NCI-H1048 (cell line): Measurements from ENCODE around the gene LTBP3.
A peak's percentile ranks its signal among the peaks of the same experiment; 100 is the strongest.

ENCODE experiments used
- DNase-seq: peaks from one replicate; lab custom pipeline; 2025; lab: John Stamatoyannopoulos, UW

Gene LTBP3

DNA sequence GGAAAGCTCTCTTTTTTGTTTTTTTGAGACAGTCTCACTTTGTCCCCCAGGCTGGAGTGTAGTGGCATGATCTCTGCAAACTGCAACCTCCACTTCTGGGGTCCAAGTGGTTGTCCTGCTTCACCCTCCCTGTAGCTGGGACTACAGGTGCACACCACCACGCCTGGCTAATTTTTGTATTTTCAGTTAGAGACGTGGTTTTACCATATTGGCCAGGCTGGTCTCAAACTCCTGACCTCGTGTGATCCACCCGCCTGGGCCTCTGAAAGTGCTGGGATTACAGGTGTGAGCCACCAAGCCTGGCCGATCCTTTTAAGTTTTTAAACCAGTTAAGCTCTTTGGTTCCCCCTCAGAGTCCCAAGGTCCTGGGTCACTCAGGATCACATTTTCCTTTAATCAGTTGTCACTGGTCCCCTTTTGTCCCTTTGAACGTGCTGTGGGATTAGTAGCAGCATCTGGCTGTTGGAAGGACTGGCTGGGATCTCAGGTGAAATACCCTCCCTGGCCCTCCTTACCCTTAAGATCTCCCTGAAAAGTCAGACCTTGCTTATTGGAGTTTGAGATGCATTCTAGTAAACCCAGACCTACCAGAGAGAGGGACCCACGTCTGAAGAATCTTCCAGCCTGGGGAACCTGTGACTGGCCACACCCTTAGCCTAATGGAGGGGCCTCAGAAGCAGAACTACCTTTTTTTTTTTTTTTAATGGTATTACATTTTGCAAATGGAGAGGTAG lies 51.2 kb downstream of the LTBP3 start:
- DNase-seq, result no peak

DNA sequence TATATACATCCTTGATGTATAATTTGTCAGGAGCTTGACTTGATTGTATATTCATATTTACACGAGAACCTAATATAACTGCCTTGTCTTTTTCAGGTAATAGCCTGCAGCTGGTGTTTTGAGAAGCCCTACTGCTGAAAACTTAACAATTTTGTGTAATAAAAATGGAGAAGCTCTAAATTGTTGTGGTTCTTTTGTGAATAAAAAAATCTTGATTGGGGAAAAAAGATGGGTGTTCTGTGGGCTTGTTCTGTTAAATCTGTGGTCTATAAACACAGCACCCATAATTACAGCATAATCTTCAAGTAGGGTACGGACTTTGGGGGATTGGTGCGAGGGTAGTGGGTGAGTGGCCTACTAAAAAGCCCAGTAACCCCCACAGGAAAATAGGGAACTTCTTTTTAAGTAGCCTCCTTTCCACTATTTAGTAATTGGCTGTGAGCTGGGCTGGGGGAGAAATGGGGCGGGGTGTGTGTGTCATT lies 51.8 kb downstream of the LTBP3 start:
- DNase-seq, result no peak

DNA sequence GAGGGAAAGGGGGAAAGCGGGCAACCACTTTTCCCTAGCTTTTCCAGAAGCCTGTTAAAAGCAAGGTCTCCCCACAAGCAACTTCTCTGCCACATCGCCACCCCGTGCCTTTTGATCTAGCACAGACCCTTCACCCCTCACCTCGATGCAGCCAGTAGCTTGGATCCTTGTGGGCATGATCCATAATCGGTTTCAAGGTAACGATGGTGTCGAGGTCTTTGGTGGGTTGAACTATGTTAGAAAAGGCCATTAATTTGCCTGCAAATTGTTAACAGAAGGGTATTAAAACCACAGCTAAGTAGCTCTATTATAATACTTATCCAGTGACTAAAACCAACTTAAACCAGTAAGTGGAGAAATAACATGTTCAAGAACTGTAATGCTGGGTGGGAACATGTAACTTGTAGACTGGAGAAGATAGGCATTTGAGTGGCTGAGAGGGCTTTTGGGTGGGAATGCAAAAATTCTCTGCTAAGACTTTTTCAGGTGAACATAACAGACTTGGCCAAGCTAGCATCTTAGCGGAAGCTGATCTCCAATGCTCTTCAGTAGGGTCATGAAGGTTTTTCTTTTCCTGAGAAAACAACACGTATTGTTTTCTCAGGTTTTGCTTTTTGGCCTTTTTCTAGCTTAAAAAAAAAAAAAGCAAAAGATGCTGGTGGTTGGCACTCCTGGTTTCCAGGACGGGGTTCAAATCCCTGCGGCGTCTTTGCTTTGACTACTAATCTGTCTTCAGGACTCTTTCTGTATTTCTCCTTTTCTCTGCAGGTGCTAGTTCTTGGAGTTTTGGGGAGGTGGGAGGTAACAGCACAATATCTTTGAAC lies 52.5 kb downstream of the LTBP3 start:
- DNase-seq, result no peak

DNA sequence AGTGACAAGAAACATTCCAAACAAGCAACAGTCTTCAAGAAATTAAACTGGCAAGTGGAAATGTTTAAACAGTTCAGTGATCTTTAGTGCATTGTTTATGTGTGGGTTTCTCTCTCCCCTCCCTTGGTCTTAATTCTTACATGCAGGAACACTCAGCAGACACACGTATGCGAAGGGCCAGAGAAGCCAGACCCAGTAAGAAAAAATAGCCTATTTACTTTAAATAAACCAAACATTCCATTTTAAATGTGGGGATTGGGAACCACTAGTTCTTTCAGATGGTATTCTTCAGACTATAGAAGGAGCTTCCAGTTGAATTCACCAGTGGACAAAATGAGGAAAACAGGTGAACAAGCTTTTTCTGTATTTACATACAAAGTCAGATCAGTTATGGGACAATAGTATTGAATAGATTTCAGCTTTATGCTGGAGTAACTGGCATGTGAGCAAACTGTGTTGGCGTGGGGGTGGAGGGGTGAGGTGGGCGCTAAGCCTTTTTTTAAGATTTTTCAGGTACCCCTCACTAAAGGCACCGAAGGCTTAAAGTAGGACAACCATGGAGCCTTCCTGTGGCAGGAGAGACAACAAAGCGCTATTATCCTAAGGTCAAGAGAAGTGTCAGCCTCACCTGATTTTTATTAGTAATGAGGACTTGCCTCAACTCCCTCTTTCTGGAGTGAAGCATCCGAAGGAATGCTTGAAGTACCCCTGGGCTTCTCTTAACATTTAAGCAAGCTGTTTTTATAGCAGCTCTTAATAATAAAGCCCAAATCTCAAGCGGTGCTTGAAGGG lies 53.3 kb downstream of the LTBP3 start:
- no peak for DNase-seq

DNA sequence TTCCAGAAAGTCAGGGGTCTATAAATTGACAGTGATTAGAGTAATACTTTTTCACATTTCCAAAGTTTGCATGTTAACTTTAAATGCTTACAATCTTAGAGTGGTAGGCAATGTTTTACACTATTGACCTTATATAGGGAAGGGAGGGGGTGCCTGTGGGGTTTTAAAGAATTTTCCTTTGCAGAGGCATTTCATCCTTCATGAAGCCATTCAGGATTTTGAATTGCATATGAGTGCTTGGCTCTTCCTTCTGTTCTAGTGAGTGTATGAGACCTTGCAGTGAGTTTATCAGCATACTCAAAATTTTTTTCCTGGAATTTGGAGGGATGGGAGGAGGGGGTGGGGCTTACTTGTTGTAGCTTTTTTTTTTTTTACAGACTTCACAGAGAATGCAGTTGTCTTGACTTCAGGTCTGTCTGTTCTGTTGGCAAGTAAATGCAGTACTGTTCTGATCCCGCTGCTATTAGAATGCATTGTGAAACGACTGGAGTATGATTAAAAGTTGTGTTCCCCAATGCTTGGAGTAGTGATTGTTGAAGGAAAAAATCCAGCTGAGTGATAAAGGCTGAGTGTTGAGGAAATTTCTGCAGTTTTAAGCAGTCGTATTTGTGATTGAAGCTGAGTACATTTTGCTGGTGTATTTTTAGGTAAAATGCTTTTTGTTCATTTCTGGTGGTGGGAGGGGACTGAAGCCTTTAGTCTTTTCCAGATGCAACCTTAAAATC lies 54.0 kb downstream of the LTBP3 start:
- no peak for DNase-seq

DNA sequence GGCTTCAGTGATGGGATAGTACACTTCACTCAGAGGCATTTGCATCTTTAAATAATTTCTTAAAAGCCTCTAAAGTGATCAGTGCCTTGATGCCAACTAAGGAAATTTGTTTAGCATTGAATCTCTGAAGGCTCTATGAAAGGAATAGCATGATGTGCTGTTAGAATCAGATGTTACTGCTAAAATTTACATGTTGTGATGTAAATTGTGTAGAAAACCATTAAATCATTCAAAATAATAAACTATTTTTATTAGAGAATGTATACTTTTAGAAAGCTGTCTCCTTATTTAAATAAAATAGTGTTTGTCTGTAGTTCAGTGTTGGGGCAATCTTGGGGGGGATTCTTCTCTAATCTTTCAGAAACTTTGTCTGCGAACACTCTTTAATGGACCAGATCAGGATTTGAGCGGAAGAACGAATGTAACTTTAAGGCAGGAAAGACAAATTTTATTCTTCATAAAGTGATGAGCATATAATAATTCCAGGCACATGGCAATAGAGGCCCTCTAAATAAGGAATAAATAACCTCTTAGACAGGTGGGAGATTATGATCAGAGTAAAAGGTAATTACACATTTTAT lies 54.7 kb downstream of the LTBP3 start:
- no peak for DNase-seq

DNA sequence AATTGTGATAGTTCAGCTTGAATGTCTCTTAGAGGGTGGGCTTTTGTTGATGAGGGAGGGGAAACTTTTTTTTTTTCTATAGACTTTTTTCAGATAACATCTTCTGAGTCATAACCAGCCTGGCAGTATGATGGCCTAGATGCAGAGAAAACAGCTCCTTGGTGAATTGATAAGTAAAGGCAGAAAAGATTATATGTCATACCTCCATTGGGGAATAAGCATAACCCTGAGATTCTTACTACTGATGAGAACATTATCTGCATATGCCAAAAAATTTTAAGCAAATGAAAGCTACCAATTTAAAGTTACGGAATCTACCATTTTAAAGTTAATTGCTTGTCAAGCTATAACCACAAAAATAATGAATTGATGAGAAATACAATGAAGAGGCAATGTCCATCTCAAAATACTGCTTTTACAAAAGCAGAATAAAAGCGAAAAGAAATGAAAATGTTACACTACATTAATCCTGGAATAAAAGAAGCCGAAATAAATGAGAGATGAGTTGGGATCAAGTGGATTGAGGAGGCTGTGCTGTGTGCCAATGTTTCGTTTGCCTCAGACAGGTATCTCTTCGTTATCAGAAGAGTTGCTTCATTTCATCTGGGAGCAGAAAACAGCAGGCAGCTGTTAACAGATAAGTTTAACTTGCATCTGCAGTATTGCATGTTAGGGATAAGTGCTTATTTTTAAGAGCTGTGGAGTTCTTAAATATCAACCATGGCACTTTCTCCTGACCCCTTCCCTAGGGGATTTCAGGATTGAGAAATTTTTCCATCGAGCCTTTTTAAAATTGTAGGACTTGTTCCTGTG lies 55.4 kb downstream of the LTBP3 start:
- no peak for DNase-seq

DNA sequence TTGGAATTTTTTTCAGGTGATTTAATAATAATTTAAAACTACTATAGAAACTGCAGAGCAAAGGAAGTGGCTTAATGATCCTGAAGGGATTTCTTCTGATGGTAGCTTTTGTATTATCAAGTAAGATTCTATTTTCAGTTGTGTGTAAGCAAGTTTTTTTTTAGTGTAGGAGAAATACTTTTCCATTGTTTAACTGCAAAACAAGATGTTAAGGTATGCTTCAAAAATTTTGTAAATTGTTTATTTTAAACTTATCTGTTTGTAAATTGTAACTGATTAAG lies 55.9 kb downstream of the LTBP3 start:
- no peak for DNase-seq

DNA sequence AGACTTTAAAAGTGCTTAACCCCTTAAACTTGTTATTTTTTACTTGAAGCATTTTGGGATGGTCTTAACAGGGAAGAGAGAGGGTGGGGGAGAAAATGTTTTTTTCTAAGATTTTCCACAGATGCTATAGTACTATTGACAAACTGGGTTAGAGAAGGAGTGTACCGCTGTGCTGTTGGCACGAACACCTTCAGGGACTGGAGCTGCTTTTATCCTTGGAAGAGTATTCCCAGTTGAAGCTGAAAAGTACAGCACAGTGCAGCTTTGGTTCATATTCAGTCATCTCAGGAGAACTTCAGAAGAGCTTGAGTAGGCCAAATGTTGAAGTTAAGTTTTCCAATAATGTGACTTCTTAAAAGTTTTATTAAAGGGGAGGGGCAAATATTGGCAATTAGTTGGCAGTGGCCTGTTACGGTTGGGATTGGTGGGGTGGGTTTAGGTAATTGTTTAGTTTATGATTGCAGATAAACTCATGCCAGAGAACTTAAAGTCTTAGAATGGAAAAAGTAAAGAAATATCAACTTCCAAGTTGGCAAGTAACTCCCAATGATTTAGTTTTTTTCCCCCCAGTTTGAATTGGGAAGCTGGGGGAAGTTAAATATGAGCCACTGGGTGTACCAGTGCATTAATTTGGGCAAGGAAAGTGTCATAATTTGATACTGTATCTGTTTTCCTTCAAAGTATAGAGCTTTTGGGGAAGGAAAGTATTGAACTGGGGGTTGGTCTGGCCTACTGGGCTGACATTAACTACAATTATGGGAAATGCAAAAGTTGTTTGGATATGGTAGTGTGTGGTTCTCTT lies 56.5 kb downstream of the LTBP3 start:
- DNase-seq, result no peak

DNA sequence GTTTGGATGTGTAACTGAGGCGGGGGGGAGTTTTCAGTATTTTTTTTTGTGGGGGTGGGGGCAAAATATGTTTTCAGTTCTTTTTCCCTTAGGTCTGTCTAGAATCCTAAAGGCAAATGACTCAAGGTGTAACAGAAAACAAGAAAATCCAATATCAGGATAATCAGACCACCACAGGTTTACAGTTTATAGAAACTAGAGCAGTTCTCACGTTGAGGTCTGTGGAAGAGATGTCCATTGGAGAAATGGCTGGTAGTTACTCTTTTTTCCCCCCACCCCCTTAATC lies 57.0 kb downstream of the LTBP3 start:
- DNase-seq, result no peak

DNA sequence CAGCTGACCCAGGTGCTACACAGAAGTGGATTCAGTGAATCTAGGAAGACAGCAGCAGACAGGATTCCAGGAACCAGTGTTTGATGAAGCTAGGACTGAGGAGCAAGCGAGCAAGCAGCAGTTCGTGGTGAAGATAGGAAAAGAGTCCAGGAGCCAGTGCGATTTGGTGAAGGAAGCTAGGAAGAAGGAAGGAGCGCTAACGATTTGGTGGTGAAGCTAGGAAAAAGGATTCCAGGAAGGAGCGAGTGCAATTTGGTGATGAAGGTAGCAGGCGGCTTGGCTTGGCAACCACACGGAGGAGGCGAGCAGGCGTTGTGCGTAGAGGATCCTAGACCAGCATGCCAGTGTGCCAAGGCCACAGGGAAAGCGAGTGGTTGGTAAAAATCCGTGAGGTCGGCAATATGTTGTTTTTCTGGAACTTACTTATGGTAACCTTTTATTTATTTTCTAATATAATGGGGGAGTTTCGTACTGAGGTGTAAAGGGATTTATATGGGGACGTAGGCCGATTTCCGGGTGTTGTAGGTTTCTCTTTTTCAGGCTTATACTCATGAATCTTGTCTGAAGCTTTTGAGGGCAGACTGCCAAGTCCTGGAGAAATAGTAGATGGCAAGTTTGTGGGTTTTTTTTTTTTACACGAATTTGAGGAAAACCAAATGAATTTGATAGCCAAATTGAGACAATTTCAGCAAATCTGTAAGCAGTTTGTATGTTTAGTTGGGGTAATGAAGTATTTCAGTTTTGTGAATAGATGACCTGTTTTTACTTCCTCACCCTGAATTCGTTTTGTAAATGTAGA lies 57.6 kb downstream of the LTBP3 start:
- no peak for DNase-seq

DNA sequence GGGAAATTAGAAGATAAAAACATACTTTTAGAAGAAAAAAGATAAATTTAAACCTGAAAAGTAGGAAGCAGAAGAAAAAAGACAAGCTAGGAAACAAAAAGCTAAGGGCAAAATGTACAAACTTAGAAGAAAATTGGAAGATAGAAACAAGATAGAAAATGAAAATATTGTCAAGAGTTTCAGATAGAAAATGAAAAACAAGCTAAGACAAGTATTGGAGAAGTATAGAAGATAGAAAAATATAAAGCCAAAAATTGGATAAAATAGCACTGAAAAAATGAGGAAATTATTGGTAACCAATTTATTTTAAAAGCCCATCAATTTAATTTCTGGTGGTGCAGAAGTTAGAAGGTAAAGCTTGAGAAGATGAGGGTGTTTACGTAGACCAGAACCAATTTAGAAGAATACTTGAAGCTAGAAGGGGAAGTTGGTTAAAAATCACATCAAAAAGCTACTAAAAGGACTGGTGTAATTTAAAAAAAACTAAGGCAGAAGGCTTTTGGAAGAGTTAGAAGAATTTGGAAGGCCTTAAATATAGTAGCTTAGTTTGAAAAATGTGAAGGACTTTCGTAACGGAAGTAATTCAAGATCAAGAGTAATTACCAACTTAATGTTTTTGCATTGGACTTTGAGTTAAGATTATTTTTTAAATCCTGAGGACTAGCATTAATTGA lies 58.3 kb downstream of the LTBP3 start:
- DNase-seq, result no peak

DNA sequence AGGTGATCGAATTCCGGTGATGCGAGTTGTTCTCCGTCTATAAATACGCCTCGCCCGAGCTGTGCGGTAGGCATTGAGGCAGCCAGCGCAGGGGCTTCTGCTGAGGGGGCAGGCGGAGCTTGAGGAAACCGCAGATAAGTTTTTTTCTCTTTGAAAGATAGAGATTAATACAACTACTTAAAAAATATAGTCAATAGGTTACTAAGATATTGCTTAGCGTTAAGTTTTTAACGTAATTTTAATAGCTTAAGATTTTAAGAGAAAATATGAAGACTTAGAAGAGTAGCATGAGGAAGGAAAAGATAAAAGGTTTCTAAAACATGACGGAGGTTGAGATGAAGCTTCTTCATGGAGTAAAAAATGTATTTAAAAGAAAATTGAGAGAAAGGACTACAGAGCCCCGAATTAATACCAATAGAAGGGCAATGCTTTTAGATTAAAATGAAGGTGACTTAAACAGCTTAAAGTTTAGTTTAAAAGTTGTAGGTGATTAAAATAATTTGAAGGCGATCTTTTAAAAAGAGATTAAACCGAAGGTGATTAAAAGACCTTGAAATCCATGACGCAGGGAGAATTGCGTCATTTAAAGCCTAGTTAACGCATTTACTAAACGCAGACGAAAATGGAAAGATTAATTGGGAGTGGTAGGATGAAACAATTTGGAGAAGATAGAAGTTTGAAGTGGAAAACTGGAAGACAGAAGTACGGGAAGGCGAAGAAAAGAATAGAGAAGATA lies 59.0 kb downstream of the LTBP3 start, which contains the start of gene MALAT1:
MALAT1 (plus strand) TSS at position 69 of the 736 bp plus-strand sequence.
- peak; percentile 76 for DNase-seq

DNA sequence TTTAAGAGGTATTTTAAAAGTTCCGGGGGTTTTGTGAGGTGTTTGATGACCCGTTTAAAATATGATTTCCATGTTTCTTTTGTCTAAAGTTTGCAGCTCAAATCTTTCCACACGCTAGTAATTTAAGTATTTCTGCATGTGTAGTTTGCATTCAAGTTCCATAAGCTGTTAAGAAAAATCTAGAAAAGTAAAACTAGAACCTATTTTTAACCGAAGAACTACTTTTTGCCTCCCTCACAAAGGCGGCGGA lies 59.5 kb downstream of the LTBP3 start:
- DNase-seq, result no peak

DNA sequence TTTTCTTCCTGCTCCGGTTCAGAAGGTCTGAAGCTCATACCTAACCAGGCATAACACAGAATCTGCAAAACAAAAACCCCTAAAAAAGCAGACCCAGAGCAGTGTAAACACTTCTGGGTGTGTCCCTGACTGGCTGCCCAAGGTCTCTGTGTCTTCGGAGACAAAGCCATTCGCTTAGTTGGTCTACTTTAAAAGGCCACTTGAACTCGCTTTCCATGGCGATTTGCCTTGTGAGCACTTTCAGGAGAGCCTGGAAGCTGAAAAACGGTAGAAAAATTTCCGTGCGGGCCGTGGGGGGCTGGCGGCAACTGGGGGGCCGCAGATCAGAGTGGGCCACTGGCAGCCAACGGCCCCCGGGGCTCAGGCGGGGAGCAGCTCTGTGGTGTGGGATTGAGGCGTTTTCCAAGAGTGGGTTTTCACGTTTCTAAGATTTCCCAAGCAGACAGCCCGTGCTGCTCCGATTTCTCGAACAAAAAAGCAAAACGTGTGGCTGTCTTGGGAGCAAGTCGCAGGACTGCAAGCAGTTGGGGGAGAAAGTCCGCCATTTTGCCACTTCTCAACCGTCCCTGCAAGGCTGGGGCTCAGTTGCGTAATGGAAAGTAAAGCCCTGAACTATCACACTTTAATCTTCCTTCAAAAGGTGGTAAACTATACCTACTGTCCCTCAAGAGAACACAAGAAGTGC lies 60.0 kb downstream of the LTBP3 start:
- DNase-seq, result no peak

DNA sequence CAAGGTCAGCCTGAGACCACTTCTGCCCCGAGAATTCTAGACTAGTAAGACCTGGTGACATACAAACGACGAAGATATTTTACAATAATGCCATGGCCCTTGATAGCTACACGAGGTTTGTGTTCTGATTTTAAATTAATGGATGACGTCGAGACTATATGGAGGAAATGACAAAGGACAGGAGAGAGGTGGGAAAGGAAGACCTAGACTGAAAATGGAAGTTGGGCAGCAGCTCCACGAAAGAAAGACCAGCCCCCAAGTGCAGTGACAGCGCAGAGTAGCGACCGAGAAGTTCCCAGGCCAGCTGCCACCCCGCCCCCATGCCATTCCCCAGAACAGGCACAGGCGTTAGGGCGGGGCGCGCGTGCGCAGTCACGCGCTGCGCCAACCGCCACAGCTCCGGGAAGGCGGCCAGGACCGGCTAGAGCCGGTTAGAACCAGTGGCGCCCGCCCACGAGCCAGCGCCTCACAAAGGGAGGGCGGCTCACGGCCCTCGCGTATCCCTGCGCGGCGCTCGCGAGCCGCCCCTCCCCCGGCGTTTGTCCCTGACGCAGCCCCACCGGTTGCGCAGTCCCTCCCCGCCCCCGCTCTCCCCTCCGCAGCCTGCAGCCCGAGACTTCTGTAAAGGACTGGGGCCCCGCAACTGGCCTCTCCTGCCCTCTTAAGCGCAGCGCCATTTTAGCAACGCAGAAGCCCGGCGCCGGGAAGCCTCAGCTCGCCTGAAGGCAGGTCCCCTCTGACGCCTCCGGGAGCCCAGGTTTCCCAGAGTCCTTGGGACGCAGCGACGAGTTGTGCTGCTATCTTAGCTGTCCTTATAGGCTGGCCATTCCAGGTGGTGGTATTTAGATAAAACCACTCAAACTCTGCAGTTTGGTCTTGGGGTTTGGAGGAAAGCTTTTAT lies 60.8 kb downstream of the LTBP3 start:
- DNase-seq, result peak; percentile 98
